T-helper 2 cell treated with Interferon-gamma antibody and Interleukin-4, amounts not matched to agents 5 μg/mL and 100 μg/mL, for 36 hours (primary cell): ENCODE data around the gene CTNNA3.

Source experiments
- DNase-seq: peaks from one replicate; pipeline ENCODE4 v3.0.0; 2021; ENCODE audit warnings: low spot score
- H3K27ac Mint-ChIP-seq: one replicate; pipeline ENCODE4 v1.8.0; 2021; ENCODE audit warnings: mild to moderate bottlenecking, mixed read lengths
- H3K27me3 Mint-ChIP-seq: one replicate; pipeline ENCODE4 v1.8.0; 2021; ENCODE audit warnings: low read depth, mixed read lengths
- H3K36me3 Mint-ChIP-seq: one replicate; pipeline ENCODE4 v1.8.0; 2021; ENCODE audit warnings: low read depth, mixed read lengths
- H3K4me1 Mint-ChIP-seq: one replicate; pipeline ENCODE4 v1.8.0; 2021; ENCODE audit warnings: low read depth, mixed read lengths
- H3K4me3 Mint-ChIP-seq: one replicate; pipeline ENCODE4 v1.8.0; 2022; ENCODE audit warnings: mild to moderate bottlenecking, moderate library complexity, mixed read lengths
- H3K9me3 Mint-ChIP-seq: one replicate; pipeline ENCODE4 v1.8.0; 2021; ENCODE audit warnings: mixed read lengths

CTNNA3 gene

GRCh38 chr10:66649626-66650025 is 1046.4 kb downstream of the CTNNA3 start:
- Mint-ChIP-seq H3K27me3 (no peaks in the 10 kb centered on the region), H3K36me3 (no peaks in the 10 kb centered on the region), H3K9me3 (peaks cover 46% of the 10 kb centered on the region), H3K4me1 (no peaks in the 10 kb centered on the region), H3K4me3 (no peak overlapping the region), H3K27ac (no peak overlapping the region)
- no peak for DNase-seq

- no peak overlapping the region for H3K27ac Mint-ChIP-seq
- no peak for DNase-seq
- H3K27me3 Mint-ChIP-seq: no peaks in the 10 kb centered on the region
- no peaks in the 10 kb centered on the region for H3K4me1 Mint-ChIP-seq
- H3K36me3 Mint-ChIP-seq: no peaks in the 10 kb centered on the region
- no peak overlapping the region for H3K4me3 Mint-ChIP-seq
- H3K9me3 Mint-ChIP-seq: peaks cover 12% of the 10 kb centered on the region
Measured at GRCh38 chr10:66642217-66642616, 1053.8 kb downstream of the CTNNA3 start.

GRCh38 chr10:66639371-66639770 is 1056.6 kb downstream of the CTNNA3 start:
- no peak overlapping the region for H3K27ac Mint-ChIP-seq

GRCh38 chr10:66637273-66638036 is 1058.5 kb downstream of the CTNNA3 start:
- no peaks in the 10 kb centered on the region for H3K36me3 Mint-ChIP-seq
- no peak for DNase-seq
- H3K4me1 Mint-ChIP-seq: no peaks in the 10 kb centered on the region
- no peaks in the 10 kb centered on the region for H3K9me3 Mint-ChIP-seq
- H3K27me3 Mint-ChIP-seq: no peaks in the 10 kb centered on the region
- no peak overlapping the region for H3K27ac Mint-ChIP-seq
- H3K4me3 Mint-ChIP-seq: no peak overlapping the region

More at GRCh38 chr10:66639371-66639770, 1056.6 kb downstream of the CTNNA3 start:
- H3K4me3 Mint-ChIP-seq: no peak overlapping the region
- no peak for DNase-seq
- no peaks in the 10 kb centered on the region for H3K4me1 Mint-ChIP-seq
- H3K27me3 Mint-ChIP-seq: no peaks in the 10 kb centered on the region
- no peaks in the 10 kb centered on the region for H3K36me3 Mint-ChIP-seq
- H3K9me3 Mint-ChIP-seq: no peaks in the 10 kb centered on the region

- no peaks in the 10 kb centered on the region for H3K27me3 Mint-ChIP-seq
- H3K27ac Mint-ChIP-seq: no peak overlapping the region
- no peaks in the 10 kb centered on the region for H3K9me3 Mint-ChIP-seq
- no peaks in the 10 kb centered on the region for H3K36me3 Mint-ChIP-seq
- H3K4me1 Mint-ChIP-seq: no peaks in the 10 kb centered on the region
- no peak overlapping the region for H3K4me3 Mint-ChIP-seq
- DNase-seq: no peak
Measured at GRCh38 chr10:66629996-66630395, 1066.0 kb downstream of the CTNNA3 start.

GRCh38 chr10:66627156-66627555 is 1068.8 kb downstream of the CTNNA3 start:
- Mint-ChIP-seq H3K9me3 (peaks cover 2% of the 10 kb centered on the region), H3K4me3 (no peak overlapping the region), H3K4me1 (no peaks in the 10 kb centered on the region), H3K27ac (no peak overlapping the region), H3K27me3 (no peaks in the 10 kb centered on the region), H3K36me3 (no peaks in the 10 kb centered on the region)
- DNase-seq: no peak

- H3K4me3 Mint-ChIP-seq: no peak overlapping the region
- DNase-seq: no peak
- H3K27me3 Mint-ChIP-seq: no peaks in the 10 kb centered on the region
- no peaks in the 10 kb centered on the region for H3K36me3 Mint-ChIP-seq
- H3K27ac Mint-ChIP-seq: no peak overlapping the region
- H3K4me1 Mint-ChIP-seq: no peaks in the 10 kb centered on the region
- peaks cover 3% of the 10 kb centered on the region for H3K9me3 Mint-ChIP-seq
Measured at GRCh38 chr10:66625709-66626590, 1070.0 kb downstream of the CTNNA3 start.

GRCh38 chr10:66622050-66622449 is 1073.9 kb downstream of the CTNNA3 start:
- Mint-ChIP-seq H3K27ac (no peak overlapping the region), H3K4me3 (no peak overlapping the region), H3K27me3 (no peaks in the 10 kb centered on the region), H3K36me3 (no peaks in the 10 kb centered on the region), H3K9me3 (peaks cover 3% of the 10 kb centered on the region), H3K4me1 (no peaks in the 10 kb centered on the region)
- DNase-seq: no peak

- H3K36me3 Mint-ChIP-seq: no peaks in the 10 kb centered on the region
- no peaks in the 10 kb centered on the region for H3K4me1 Mint-ChIP-seq
- H3K9me3 Mint-ChIP-seq: peaks cover 48% of the 10 kb centered on the region
- H3K27me3 Mint-ChIP-seq: no peaks in the 10 kb centered on the region
- no peak overlapping the region for H3K4me3 Mint-ChIP-seq
- DNase-seq: no peak
- H3K27ac Mint-ChIP-seq: no peak overlapping the region
Measured at GRCh38 chr10:66604195-66604594, 1091.8 kb downstream of the CTNNA3 start.

- Mint-ChIP-seq H3K9me3 (peaks cover 27% of the 10 kb centered on the region), H3K4me1 (no peaks in the 10 kb centered on the region), H3K27me3 (no peaks in the 10 kb centered on the region), H3K36me3 (no peaks in the 10 kb centered on the region), H3K27ac (no peak overlapping the region), H3K4me3 (no peak overlapping the region)
- no peak for DNase-seq
Measured at GRCh38 chr10:66591865-66592264, 1104.1 kb downstream of the CTNNA3 start.

- DNase-seq: no peak
- H3K27ac Mint-ChIP-seq: no peak overlapping the region
- H3K9me3 Mint-ChIP-seq: peaks cover 16% of the 10 kb centered on the region
- H3K36me3 Mint-ChIP-seq: no peaks in the 10 kb centered on the region
- no peaks in the 10 kb centered on the region for H3K27me3 Mint-ChIP-seq
- H3K4me3 Mint-ChIP-seq: no peak overlapping the region
- H3K4me1 Mint-ChIP-seq: no peaks in the 10 kb centered on the region
Measured at GRCh38 chr10:66587680-66588050, 1108.3 kb downstream of the CTNNA3 start.

- no peak for DNase-seq
- H3K9me3 Mint-ChIP-seq: peaks cover 16% of the 10 kb centered on the region
- no peaks in the 10 kb centered on the region for H3K36me3 Mint-ChIP-seq
- no peak overlapping the region for H3K4me3 Mint-ChIP-seq
- H3K27ac Mint-ChIP-seq: no peak overlapping the region
- H3K4me1 Mint-ChIP-seq: no peaks in the 10 kb centered on the region
- H3K27me3 Mint-ChIP-seq: no peaks in the 10 kb centered on the region
Measured at GRCh38 chr10:66586897-66587679, 1108.9 kb downstream of the CTNNA3 start.

- peaks cover 22% of the 10 kb centered on the region for H3K9me3 Mint-ChIP-seq
- H3K4me3 Mint-ChIP-seq: no peak overlapping the region
- no peak overlapping the region for H3K27ac Mint-ChIP-seq
- no peaks in the 10 kb centered on the region for H3K36me3 Mint-ChIP-seq
- no peaks in the 10 kb centered on the region for H3K27me3 Mint-ChIP-seq
- no peak for DNase-seq
- H3K4me1 Mint-ChIP-seq: no peaks in the 10 kb centered on the region
Measured at GRCh38 chr10:66586073-66586472, 1109.9 kb downstream of the CTNNA3 start.
